ENCODE data around the gene MEF2D. TPM values are rescaled to one million over a fixed set of nuclear protein-coding genes. Genes with fewer than 3 reads are reported as not detected.

MEF2D gene
- total RNA-seq, 1 experiment from 2014 or later: 18.3 TPM

GRCh38 chr1:156508205-156508954, 7.8 kb upstream of the MEF2D start:
- TF ChIP-seq CTCF (conservative IDR thresholded peaks at IDR 0.05; ENCODE audit: low read depth, low read length): no peak
- no peak for TF ChIP-seq EZH2 (IDR thresholded peaks at IDR 0.05; ENCODE audit: borderline replicate concordance, low read depth, low read length, poor library complexity, severe bottlenecking)
- Histone ChIP-seq H3K36me3 (ENCODE audit: insufficient read depth, low read length, poor library complexity, severe bottlenecking) (no peaks in the 10 kb centered on the region), H3K9me3 (ENCODE audit: low read depth, low read length, poor library complexity, severe bottlenecking) (no peaks in the 10 kb centered on the region), H3K27me3 (replicated peaks; ENCODE audit: insufficient read depth, low read depth, low read length, poor library complexity) (no peaks in the 10 kb centered on the region), H3K4me3 (ENCODE audit: low read depth, low read length, poor library complexity, severe bottlenecking) (no peak overlapping the region), H3K4me1 (ENCODE audit: insufficient read depth, low read length, poor library complexity, severe bottlenecking) (peaks cover 23% of the 10 kb centered on the region), H3K27ac (ENCODE audit: low read depth, low read length, poor library complexity, severe bottlenecking) (no peak overlapping the region)
- CTCF ChIA-PET: interaction anchor here (1.0 kb wide), 1 partner anchor 28 kb away, joined by 3 read pairs; no protein-coding TSS in a partner anchor
- intact Hi-C loops (cut with micrococcal nuclease; ENCODE audit: unreplicated experiment): no loop called here
- DNase-seq (ENCODE audit: low spot score): no peak
- POLR2A ChIA-PET (ENCODE audit: low non-redundant PET): interaction anchor here (0.6 kb wide), 1 partner anchor 9 kb away, joined by 11 read pairs; no protein-coding TSS in a partner anchor
- no TSS peak for BruUV-seq (replicated peaks)

- Histone ChIP-seq H3K27me3 (replicated peaks; ENCODE audit: insufficient read depth, low read depth, low read length, poor library complexity) (no peaks in the 10 kb centered on the region), H3K36me3 (ENCODE audit: insufficient read depth, low read length, poor library complexity, severe bottlenecking) (no peaks in the 10 kb centered on the region), H3K27ac (ENCODE audit: low read depth, low read length, poor library complexity, severe bottlenecking) (no peak overlapping the region), H3K4me3 (ENCODE audit: low read depth, low read length, poor library complexity, severe bottlenecking) (no peak overlapping the region), H3K9me3 (ENCODE audit: low read depth, low read length, poor library complexity, severe bottlenecking) (no peaks in the 10 kb centered on the region), H3K4me1 (ENCODE audit: insufficient read depth, low read length, poor library complexity, severe bottlenecking) (peaks cover 42% of the 10 kb centered on the region)
- POLR2A ChIA-PET (ENCODE audit: low non-redundant PET): no interaction called here
- intact Hi-C loops (cut with micrococcal nuclease; ENCODE audit: unreplicated experiment): no loop called here
- no TSS peak for BruUV-seq (replicated peaks)
- TF ChIP-seq CTCF (conservative IDR thresholded peaks at IDR 0.05; ENCODE audit: low read depth, low read length) (no peak), EZH2 (IDR thresholded peaks at IDR 0.05; ENCODE audit: borderline replicate concordance, low read depth, low read length, poor library complexity, severe bottlenecking) (no peak)
- no peak for DNase-seq (ENCODE audit: low spot score)
- CTCF ChIA-PET: no interaction called here
Observed at GRCh38 chr1:156506450-156506849, 5.9 kb upstream of the MEF2D start.

- H3K4me1 ChIP-seq (ENCODE audit: insufficient read depth, low read length, poor library complexity, severe bottlenecking): peaks cover 43% of the 10 kb centered on the region
- TF ChIP-seq EZH2 (IDR thresholded peaks at IDR 0.05; ENCODE audit: borderline replicate concordance, low read depth, low read length, poor library complexity, severe bottlenecking) (no peak), CTCF (conservative IDR thresholded peaks at IDR 0.05; ENCODE audit: low read depth, low read length) (no peak)
- no peak for DNase-seq (ENCODE audit: low spot score)
- ChIA-PET CTCF (no interaction called here), POLR2A (ENCODE audit: low non-redundant PET) (interaction anchor here (0.7 kb wide), 1 partner anchor 312 kb away, joined by 6 read pairs; the partner anchor contains the start of gene SLC25A44)
- no peaks in the 10 kb centered on the region for H3K9me3 ChIP-seq (ENCODE audit: low read depth, low read length, poor library complexity, severe bottlenecking)
- BruUV-seq (replicated peaks): TSS peak; percentile 56
- peak overlapping the region; percentile 98 for H3K27ac ChIP-seq (ENCODE audit: low read depth, low read length, poor library complexity, severe bottlenecking)
- H3K4me3 ChIP-seq (ENCODE audit: low read depth, low read length, poor library complexity, severe bottlenecking): no peak overlapping the region
- H3K27me3 ChIP-seq (replicated peaks; ENCODE audit: insufficient read depth, low read depth, low read length, poor library complexity): no peaks in the 10 kb centered on the region
- intact Hi-C loops (cut with micrococcal nuclease; ENCODE audit: unreplicated experiment): no loop called here
- H3K36me3 ChIP-seq (ENCODE audit: insufficient read depth, low read length, poor library complexity, severe bottlenecking): no peaks in the 10 kb centered on the region
Observed at GRCh38 chr1:156505679-156506298, 5.2 kb upstream of the MEF2D start.

All from A673 (cell line).